ENCODE measurements around the gene PAQR3. TPM values are rescaled to one million over a fixed set of nuclear protein-coding genes. Genes with fewer than 3 reads are reported as not detected.
"Not testable (repeated sequence)": the region's sequence is repeated elsewhere in the genome, so short reads cannot be mapped to it uniquely, and the experiment has no call there.

Gene PAQR3
- polyA plus RNA-seq, 3 donors = 2.0 to 4.1 (median 3.8) TPM

GRCh38 chr4:78937837-78938236 is 1.4 kb downstream of the PAQR3 start:
- 86 to 95% (median 89%) methylated on average over 4 of the region's 4 CpGs for WGBS, 3 donors
- H3K27ac ChIP-seq (ENCODE audit: low read depth, low read length) = no peak overlapping the region

GRCh38 chr4:78936989-78937388 is 2.2 kb downstream of the PAQR3 start:
- WGBS, 3 donors = 85 to 89% (median 88%) methylated on average over 4 of the region's 4 CpGs
- no peak overlapping the region for H3K27ac ChIP-seq (ENCODE audit: low read depth, low read length)

- 95 to 96% (median 96%) methylated on average over 6 of the region's 6 CpGs for WGBS, 3 donors
- H3K27ac ChIP-seq (ENCODE audit: low read depth, low read length) = no peak overlapping the region
These were observed 9.1 kb downstream of the PAQR3 start for GRCh38 chr4:78930016-78930629.

DNA sequence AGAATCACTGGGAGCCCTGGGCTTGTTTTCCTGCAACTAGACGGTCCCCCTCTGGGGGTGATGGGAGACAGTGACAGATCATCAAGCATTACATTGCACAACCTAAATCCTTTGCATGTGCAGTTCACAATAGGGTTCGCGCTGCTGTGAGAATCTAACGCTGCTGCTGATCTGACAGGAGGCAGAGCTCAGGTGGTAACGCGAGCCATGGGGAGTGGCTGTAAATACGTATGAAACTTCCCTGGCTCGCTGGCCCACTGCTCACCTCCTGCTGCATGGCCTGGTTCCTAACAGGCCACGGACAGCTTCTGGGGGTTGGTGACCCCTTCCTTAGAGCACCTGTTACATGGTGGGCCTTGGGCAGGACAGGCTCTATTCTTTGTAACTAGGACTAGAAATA is 10.4 kb downstream of the PAQR3 start:
- WGBS, 3 donors = 93 to 97% (median 95%) methylated on average over 9 of the region's 9 CpGs
- H3K27ac ChIP-seq (ENCODE audit: low read depth, low read length) = no peak overlapping the region

GRCh38 chr4:78926826-78927225 is 12.4 kb downstream of the PAQR3 start:
- no peak overlapping the region for H3K27ac ChIP-seq (ENCODE audit: low read depth, low read length)
- WGBS, 3 donors = 56 to 88% (median 62%) methylated on average over 1 of the region's 1 CpG

GRCh38 chr4:78923464-78924312 is 15.6 kb downstream of the PAQR3 start:
- 64 to 84% (median 70%) methylated on average over 4 of the region's 4 CpGs for WGBS, 3 donors
- H3K27ac ChIP-seq (ENCODE audit: low read depth, low read length) = no peak overlapping the region

GRCh38 chr4:78922207-78922606 is 17.0 kb downstream of the PAQR3 start:
- 88 to 93% (median 91%) methylated on average over 4 of the region's 4 CpGs for WGBS, 3 donors
- no peak overlapping the region for H3K27ac ChIP-seq (ENCODE audit: low read depth, low read length)

DNA sequence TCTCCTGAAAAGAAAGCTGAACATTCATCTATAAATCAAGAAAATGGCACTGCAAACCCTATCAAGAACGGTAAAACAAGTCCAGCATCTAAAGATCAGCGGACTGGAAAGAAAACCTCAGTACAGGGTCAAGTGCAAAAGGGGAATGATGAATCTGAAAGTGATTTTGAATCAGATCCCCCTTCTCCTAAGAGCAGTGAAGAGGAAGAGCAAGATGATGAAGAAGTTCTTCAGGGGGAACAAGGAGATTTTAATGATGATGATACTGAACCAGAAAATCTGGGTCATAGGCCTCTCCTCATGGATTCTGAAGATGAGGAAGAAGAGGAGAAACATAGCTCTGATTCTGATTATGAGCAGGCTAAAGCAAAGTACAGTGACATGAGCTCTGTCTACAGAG is 28.6 kb downstream of the PAQR3 start:
- H3K27ac ChIP-seq (ENCODE audit: low read depth, low read length) = no peak overlapping the region
- WGBS, 3 donors = 95 to 98% (median 96%) methylated on average over 2 of the region's 2 CpGs

- WGBS, 3 donors = 94 to 99% (median 98%) methylated on average over 6 of the region's 6 CpGs
- not testable (repeated sequence) for H3K27ac ChIP-seq (ENCODE audit: low read depth, low read length)
These were observed 30.3 kb downstream of the PAQR3 start for GRCh38 chr4:78908974-78909373.

GRCh38 chr4:78907638-78908037 is 31.6 kb downstream of the PAQR3 start:
- WGBS, 3 donors = 94 to 96% (median 95%) methylated on average over 6 of the region's 6 CpGs
- no peak overlapping the region for H3K27ac ChIP-seq (ENCODE audit: low read depth, low read length)

DNA sequence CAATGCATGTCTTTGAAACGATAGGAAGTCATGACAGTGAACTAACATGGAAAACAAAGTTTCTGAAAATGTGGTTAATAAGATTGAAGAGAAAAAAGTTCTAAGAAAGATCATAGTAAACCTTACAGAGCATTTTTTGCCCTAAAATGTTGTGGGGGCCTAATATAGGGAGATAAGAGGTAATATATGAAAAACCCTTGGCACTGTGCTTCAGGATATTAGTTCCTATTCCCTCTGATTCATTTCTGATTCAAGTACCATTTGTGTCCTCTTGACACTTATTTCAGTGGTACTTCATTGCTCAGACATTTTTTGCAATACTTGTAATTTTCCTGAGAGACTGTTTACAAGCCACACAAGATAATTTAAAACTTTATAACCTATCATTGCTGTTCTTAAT is 35.1 kb downstream of the PAQR3 start:
- WGBS, 3 donors = 61 to 86% (median 77%) methylated on average over 1 of the region's 1 CpG
- no peak overlapping the region for H3K27ac ChIP-seq (ENCODE audit: low read depth, low read length)

- H3K27ac ChIP-seq (ENCODE audit: low read depth, low read length) = no peak overlapping the region
- WGBS, 3 donors = 96 to 97% (median 96%) methylated on average over 1 of the region's 1 CpG
These were observed 36.9 kb downstream of the PAQR3 start for GRCh38 chr4:78902298-78902697.

DNA sequence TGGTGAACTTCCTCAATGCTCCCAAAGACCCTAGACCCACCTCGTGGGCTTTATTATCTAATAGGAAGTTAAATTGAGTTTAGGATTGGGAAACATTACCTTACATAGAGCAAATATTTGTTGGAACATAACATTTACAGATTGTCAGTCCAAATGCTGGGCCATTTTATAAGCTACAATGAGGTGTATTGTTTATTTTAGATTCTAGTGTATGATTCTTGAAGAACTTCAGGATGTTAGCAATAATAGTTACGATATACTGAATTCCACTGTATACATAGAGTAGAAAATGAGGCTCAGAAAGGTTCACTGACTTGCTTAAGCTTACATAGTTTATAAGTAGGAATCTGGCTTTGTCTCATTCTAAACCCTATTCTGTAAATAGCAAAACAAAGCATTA is 37.4 kb downstream of the PAQR3 start:
- H3K27ac ChIP-seq (ENCODE audit: low read depth, low read length) = no peak overlapping the region
- WGBS, 3 donors = 64 to 81% (median 78%) methylated on average over 2 of the region's 2 CpGs

DNA sequence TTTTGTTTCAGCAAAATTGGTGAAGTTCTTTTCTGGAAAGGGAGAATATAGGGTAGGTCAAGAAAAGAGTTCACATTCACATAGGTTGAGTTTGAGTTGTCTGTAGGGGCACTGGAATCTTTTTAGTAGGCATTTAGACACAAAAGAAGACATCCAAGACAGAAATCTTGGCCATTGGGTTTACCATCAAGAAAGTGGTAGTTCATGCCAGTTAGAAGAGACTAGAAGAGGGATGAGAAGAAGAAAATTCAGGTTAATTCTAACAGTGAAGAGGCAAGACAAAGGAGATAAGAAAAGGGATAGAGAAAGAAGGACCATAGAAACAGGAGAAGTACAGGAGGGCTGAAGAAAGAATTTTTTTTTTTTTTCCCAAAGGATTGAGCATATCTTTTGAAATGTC is 39.9 kb downstream of the PAQR3 start:
- no peak overlapping the region for H3K27ac ChIP-seq (ENCODE audit: low read depth, low read length)

- no peak overlapping the region for H3K27ac ChIP-seq (ENCODE audit: low read depth, low read length)
These were observed 49.3 kb downstream of the PAQR3 start for GRCh38 chr4:78889955-78890354.

DNA sequence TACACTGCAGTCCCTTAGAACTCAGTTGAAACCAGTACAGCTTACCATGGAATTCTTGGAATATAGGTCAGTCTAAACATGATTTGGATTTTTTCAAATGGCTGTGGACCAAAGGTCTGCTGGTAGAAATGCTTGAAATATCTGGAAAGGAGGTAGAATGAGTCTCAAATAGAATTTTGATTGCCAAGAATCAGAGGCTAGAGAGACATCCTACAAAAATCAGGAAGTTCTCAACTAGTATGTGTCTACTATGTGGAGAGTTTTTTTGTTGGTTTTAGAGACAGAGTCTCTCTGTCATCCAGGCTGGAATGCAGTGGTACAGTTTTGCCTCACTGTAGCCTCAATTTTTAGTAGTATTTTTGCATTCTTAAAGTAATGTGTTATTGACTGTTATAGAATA is 53.6 kb downstream of the PAQR3 start:
- H3K27ac ChIP-seq (ENCODE audit: low read depth, low read length) = no peak overlapping the region

- H3K27ac ChIP-seq (ENCODE audit: low read depth, low read length) = no peak overlapping the region
These were observed 58.3 kb downstream of the PAQR3 start for GRCh38 chr4:78880874-78881492.

GRCh38 chr4:78878031-78878430 is 61.2 kb downstream of the PAQR3 start:
- WGBS, 3 donors = 67 to 94% (median 94%) methylated on average over 1 of the region's 1 CpG
- no peak overlapping the region for H3K27ac ChIP-seq (ENCODE audit: low read depth, low read length)

DNA sequence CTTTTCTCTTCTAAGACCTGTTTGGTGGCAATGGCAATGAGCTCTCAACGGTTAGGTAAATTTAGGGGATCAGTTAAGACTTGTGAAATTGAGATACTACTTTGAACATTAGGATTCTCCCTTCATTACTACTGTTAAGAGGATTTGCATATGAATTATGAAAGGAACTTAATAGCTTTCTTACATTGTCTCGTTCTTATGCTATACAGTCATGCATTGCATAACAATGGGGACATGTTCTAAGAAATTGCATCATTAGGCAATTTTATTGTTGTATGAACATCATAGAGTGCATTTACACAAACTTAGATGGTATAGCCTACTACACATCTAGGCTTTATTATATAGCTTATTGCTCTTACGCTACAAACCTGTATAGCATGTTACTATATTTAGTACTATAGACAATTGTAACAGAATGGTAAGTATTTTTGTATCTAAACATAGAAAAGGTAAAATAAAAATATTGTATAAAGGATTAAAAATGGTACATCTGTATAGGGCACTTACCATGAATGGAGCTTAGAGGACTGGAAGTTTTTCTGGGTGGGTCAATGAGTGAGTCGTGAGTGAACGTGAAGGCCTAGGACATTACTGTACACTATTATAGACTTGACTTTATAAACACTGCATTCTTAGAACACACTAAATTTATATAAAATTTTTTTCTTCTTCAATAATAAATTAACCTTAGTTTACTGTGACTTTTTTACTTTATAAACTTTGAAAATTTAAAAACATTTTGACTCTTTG is 62.5 kb downstream of the PAQR3 start:
- H3K27ac ChIP-seq (ENCODE audit: low read depth, low read length) = no peak overlapping the region
- 83 to 93% (median 88%) methylated on average over 5 of the region's 5 CpGs for WGBS, 3 donors

All from adipose tissue (tissue), 3 donors.